ENCODE measurements around the gene SS18.

SS18 gene

DNA sequence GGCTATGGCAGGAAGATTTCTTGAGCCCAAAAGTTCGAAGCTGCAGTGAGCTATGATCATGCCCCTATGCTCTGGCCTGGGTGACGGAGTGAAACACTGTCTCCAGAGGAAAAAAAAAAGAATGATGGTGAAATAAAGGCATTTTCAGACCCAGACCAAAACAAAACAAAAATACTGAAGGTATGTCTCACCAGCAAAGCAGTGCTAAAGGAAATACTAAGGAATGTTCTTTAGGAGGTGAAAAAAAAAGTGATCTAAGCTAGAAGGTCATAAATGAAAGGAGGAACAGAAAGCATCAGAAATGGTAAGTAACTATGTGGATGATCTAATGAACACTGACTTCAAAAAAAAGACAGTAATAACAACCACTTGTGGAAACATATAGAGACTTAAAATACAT is 18.7 kb downstream of the SS18 start:
- no peak overlapping the region for H3K4me3 ChIP-seq
- no peak for DNase-seq (ENCODE audit: low spot score)
- TF ChIP-seq, protein P1, sequence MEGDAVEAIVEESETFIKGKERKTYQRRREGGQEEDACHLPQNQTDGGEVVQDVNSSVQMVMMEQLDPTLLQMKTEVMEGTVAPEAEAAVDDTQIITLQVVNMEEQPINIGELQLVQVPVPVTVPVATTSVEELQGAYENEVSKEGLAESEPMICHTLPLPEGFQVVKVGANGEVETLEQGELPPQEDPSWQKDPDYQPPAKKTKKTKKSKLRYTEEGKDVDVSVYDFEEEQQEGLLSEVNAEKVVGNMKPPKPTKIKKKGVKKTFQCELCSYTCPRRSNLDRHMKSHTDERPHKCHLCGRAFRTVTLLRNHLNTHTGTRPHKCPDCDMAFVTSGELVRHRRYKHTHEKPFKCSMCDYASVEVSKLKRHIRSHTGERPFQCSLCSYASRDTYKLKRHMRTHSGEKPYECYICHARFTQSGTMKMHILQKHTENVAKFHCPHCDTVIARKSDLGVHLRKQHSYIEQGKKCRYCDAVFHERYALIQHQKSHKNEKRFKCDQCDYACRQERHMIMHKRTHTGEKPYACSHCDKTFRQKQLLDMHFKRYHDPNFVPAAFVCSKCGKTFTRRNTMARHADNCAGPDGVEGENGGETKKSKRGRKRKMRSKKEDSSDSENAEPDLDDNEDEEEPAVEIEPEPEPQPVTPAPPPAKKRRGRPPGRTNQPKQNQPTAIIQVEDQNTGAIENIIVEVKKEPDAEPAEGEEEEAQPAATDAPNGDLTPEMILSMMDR (IDR thresholded peaks at IDR 0.05), result no peak
- no peak overlapping the region for H3K27ac ChIP-seq

DNA sequence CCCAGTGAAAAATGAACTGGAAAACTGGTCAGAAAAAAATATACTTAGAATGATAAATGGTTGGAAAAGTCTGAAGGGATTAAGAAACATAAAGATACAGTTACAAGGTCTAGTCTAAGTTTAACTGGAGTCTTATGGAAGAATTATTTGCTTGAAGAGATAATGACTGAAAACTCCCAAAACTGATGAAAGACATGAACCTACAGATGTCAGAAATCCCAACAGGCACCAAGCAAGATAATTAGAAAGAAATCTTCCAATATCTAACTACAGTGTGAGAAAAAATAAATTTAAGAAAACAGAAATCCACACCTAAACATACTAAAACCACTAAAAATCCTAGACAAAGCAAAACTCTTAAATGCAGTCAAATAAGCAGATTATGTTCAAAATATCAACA is 19.4 kb downstream of the SS18 start:
- TF ChIP-seq, protein P1 (IDR thresholded peaks at IDR 0.05), result no peak
- no peak overlapping the region for H3K4me3 ChIP-seq
- H3K27ac ChIP-seq, result no peak overlapping the region
- no peak for DNase-seq (ENCODE audit: low spot score)

DNA sequence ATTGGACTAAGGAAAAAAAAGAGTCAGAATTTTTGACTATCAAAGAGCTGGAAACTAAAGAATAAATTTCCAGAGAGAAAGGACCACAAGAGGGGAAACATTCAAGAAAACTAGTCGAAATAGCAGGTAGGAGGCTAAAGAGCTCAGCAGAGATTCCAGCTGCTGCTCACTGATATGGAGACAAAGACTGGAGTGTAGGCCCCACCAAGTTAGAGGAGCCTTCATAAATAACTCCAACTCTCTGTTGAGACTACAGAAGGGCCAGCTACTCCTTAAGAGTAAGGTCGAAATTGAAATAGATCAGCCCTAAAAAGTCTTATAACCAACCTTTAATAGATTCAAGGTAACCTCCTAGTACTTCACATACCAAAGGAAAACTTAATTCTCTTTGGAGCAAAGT is 31.1 kb downstream of the SS18 start:
- TF ChIP-seq, protein P1 (IDR thresholded peaks at IDR 0.05), result no peak
- no peak for DNase-seq (ENCODE audit: low spot score)
- H3K27ac ChIP-seq, result no peak overlapping the region
- no peak overlapping the region for H3K4me3 ChIP-seq

DNA sequence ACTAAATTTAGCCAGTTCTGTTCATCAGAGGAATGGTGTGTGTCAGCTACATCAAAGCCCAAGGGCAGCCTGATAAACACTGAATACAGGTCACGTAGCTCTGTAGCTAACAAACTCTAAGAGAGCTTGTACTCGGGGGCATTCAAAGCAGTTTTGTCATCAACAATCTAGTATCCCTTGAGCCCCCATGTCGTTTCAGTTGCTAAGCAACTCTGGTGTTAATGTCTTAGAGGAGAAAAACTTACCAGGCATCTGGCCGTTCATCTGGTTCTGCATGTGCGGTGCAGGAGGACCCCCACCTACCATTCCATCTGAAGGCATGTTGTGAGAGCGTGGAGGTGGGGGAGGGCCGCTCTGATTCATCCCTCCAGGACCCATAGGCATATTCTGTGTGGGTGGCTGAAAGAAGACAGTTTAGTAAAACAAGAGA is 33.1 kb downstream of the SS18 start:
- Histone ChIP-seq H3K27ac (no peak overlapping the region), H3K4me3 (no peak overlapping the region)
- DNase-seq (ENCODE audit: low spot score), result no peak
- TF ChIP-seq, protein P1 (IDR thresholded peaks at IDR 0.05), result no peak

DNA sequence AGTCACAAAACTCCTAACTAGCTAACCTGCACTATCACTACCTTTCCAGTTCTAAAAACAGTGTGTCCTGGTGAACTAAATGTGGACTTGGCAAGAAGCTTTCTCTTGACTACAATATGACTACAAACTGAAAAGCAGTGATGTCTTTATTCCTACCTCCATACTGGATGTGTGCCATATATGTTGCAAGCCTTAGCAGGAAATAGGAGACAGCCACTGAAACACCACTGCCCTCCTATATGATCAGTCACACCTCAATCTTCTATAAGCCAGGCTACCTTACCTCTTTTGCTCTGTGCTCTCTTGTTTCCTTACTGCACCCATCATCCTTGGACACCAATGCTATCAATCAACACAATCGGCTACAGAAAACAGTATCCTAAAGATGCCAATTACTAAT is 34.1 kb downstream of the SS18 start:
- H3K27ac ChIP-seq, result no peak overlapping the region
- H3K4me3 ChIP-seq, result no peak overlapping the region
- DNase-seq (ENCODE audit: low spot score), result no peak
- TF ChIP-seq, protein P1 (IDR thresholded peaks at IDR 0.05), result no peak

DNA sequence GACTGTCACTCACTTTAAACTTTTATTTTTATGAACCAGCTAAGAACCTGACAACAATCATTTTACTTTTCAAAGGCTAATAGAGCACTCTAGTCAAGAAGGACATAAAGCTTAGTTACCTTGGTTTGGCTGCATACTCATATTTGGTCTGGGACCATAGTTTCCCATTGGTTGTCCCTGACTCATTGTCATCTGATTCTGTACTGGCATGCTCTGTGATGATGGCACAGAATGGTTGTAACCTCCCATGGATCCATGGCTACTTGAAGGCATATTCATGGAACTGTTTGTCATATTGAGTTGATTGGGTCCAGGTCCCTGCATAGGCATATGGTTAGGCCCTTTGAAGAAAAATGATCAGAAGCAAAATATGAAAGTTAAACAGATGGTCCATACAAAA is 37.9 kb downstream of the SS18 start:
- no peak overlapping the region for H3K27ac ChIP-seq
- H3K4me3 ChIP-seq, result no peak overlapping the region
- DNase-seq (ENCODE audit: low spot score), result no peak
- TF ChIP-seq, protein P1 (IDR thresholded peaks at IDR 0.05), result no peak

DNA sequence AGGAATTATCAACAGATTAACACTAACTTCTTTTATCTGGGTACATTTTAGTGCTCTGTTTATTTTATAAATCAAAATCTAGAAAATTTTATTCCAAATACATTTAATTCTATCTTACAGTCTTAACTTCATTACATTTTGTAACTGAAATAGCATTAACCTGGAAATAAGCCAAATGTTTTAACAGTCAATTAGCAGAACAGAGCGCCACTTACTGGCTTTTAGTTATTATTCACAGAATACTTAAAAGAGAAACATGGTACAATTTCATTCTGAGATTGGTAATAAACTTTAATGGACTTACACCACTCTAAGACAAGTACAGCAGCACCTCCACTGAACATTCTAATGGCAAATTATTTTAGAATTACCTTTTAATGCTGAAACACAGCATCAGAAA is 38.6 kb downstream of the SS18 start:
- no peak overlapping the region for H3K4me3 ChIP-seq
- DNase-seq (ENCODE audit: low spot score), result no peak
- no peak overlapping the region for H3K27ac ChIP-seq
- TF ChIP-seq, protein P1 (IDR thresholded peaks at IDR 0.05), result no peak
